GM12878 (cell line): ENCODE results near the gene SACM1L. TPM values are rescaled to one million over a fixed set of nuclear protein-coding genes. Genes with fewer than 3 reads are reported as not detected.

ENCODE experiments used
- ATAC-seq: fragments of 200-7000 bp; cut with Tn5 transposase; 3 replicates; pipeline ENCODE4 v1.9.1; 2020; ENCODE audit warnings: mild to moderate bottlenecking, moderate library complexity
- BruUV-seq: library from RNA; stranded (reverse); fragments of 400-500 nt; replicated peaks from 2 replicates; lab custom pipeline; 2021; lab: Mats Ljungman, UMichigan
- CTCF ChIA-PET: fragments of 300-600 bp; sonication (Branson Sonifier 250); formaldehyde crosslinking; extraction: SDS; loops from one replicate; lab custom pipeline; 2021; ENCODE audit warnings: inconsistent platforms; lab: Yijun Ruan, JAX
- POLR2A ChIA-PET: fragments of 350-600 bp; formaldehyde crosslinking; extraction: SDS; loops from one replicate; lab custom pipeline; 2021; ENCODE audit warnings: inconsistent platforms; lab: Charles Lee
- RAD21 ChIA-PET: fragments of 300-600 bp; sonication (Branson Sonifier 250); formaldehyde crosslinking; loops from one replicate; lab custom pipeline; 2023; ENCODE audit warnings: antibody characterized with exemption; ENCODE audit not compliant: unreplicated experiment; lab: Charles Lee
- SMC1A ChIA-PET: fragments of 300-600 bp; sonication (Branson Sonifier 250); formaldehyde crosslinking; loops from one replicate; lab custom pipeline; 2023; ENCODE audit not compliant: unreplicated experiment, uncharacterized antibody; lab: Charles Lee
- DNase-seq: peaks from one replicate; pipeline ENCODE4 v3.0.0-alpha.2; 2011; ENCODE audit warnings: low read depth, low spot score
- FAIRE-seq: peaks from 3 replicates; lab custom pipeline; 2011; peaks lifted over from hg19 to GRCh38; lab: Jason Lieb, UNC
- H2AFZ ChIP-seq: 2 replicates; pipeline ENCODE4 v1.6.0; 2011; ENCODE audit warnings: low read depth, low read length, control low read depth; ENCODE audit not compliant: control insufficient read depth
- H3K27ac ChIP-seq: 2 replicates; pipeline ENCODE4 v1.5.1; 2011; ENCODE audit warnings: control low read depth; ENCODE audit not compliant: control insufficient read depth, insufficient read depth
- H3K27me3 ChIP-seq, 2 experiments: replicated peaks in 1 of 2; 2 replicates each; pipeline versions ENCODE4 v1.6.0 to v1.6.1; 2011; ENCODE audit warnings: low read length in 1 of 2; ENCODE audit not compliant: control insufficient read depth in 2 of 2, insufficient read depth in 2 of 2
- H3K36me3 ChIP-seq, 2 experiments: 2 replicates each; pipeline ENCODE4 v1.5.1; 2011; ENCODE audit warnings: low read length in 1 of 2; ENCODE audit not compliant: control insufficient read depth in 2 of 2, insufficient read depth in 2 of 2
- H3K4me1 ChIP-seq: 2 replicates; pipeline ENCODE4 v1.6.1; 2011; ENCODE audit warnings: mild to moderate bottlenecking, low read length, moderate library complexity, mixed read lengths; ENCODE audit not compliant: control insufficient read depth, insufficient read depth
- H3K4me2 ChIP-seq: 2 replicates; pipeline ENCODE4 v1.6.0; 2011; ENCODE audit warnings: control low read depth; ENCODE audit not compliant: control insufficient read depth, insufficient read depth
- H3K4me3 ChIP-seq: fragments of 200-600 bp; sonication (generic); 2 replicates; pipeline ENCODE4 v1.5.1; 2016
- H3K79me2 ChIP-seq: 2 replicates; pipeline ENCODE4 v1.6.0; 2011; ENCODE audit warnings: low read length; ENCODE audit not compliant: control insufficient read depth, insufficient read depth
- H3K9ac ChIP-seq: 2 replicates; pipeline ENCODE4 v1.8.0; 2011; ENCODE audit warnings: low read length, control low read depth, mixed read lengths; ENCODE audit not compliant: control insufficient read depth, insufficient read depth
- H3K9me3 ChIP-seq: replicated peaks from 3 replicates; pipeline ENCODE4 v1.5.1; 2011; ENCODE audit warnings: mild to moderate bottlenecking, low read length; ENCODE audit not compliant: control insufficient read depth, insufficient read depth
- H4K20me1 ChIP-seq: 2 replicates; pipeline ENCODE4 v1.6.0; 2011; ENCODE audit not compliant: control insufficient read depth, insufficient read depth
- BRCA1 ChIP-seq: IDR thresholded peaks from 2 replicates; pipeline ENCODE4 v1.6.1; 2011; ENCODE audit warnings: low read depth, low read length, improper control_type of control experiment
- EGR1 ChIP-seq, 2 experiments: IDR thresholded peaks; 1 replicate in 1 of 2; 2 replicates in 1 of 2; pipeline ENCODE4 v1.6.1; 2011 to 2012; ENCODE audit warnings: low read depth in 2 of 2, low read length in 2 of 2, borderline replicate concordance in 1 of 2, mild to moderate bottlenecking in 1 of 2, moderate library complexity in 1 of 2
- GATAD2B ChIP-seq: fragments of 450-650 bp; conservative IDR thresholded peaks from 2 replicates; pipeline ENCODE4 v1.6.1; 2017; ENCODE audit warnings: low read depth, mild to moderate bottlenecking, moderate library complexity
- MXI1 ChIP-seq: fragments of 150-350 bp; IDR thresholded peaks from 2 replicates; pipeline ENCODE4 v1.6.1; 2011; ENCODE audit warnings: low read depth, mild to moderate bottlenecking, inconsistent platforms, low read length, improper control_type of control experiment
- MYC ChIP-seq: IDR thresholded peaks from 2 replicates; pipeline ENCODE4 v1.6.1; 2011; ENCODE audit warnings: mild to moderate bottlenecking, low read length, moderate library complexity, inconsistent platforms; ENCODE audit not compliant: insufficient read depth, insufficient replicate concordance, insufficient read length, severe bottlenecking
- PAX5 ChIP-seq: IDR thresholded peaks from 2 replicates; pipeline ENCODE4 v1.6.1; 2011; ENCODE audit warnings: low read depth, low read length, borderline replicate concordance
- POLR2AphosphoS2 ChIP-seq: IDR thresholded peaks from 2 replicates; pipeline ENCODE4 v1.6.1; 2011; ENCODE audit warnings: low read depth, mild to moderate bottlenecking, low read length, improper control_type of control experiment, moderate library complexity
- RBBP5 ChIP-seq: fragments of 200-600 bp; sonication (generic); conservative IDR thresholded peaks from 2 replicates; pipeline ENCODE4 v1.6.1; 2016
- SIN3A ChIP-seq: IDR thresholded peaks from 2 replicates; pipeline ENCODE4 v1.6.1; 2012; ENCODE audit warnings: low read depth, low read length, improper control_type of control experiment
- SPI1 ChIP-seq: IDR thresholded peaks from 2 replicates; pipeline ENCODE4 v1.6.1; 2011; ENCODE audit warnings: low read depth, mild to moderate bottlenecking, low read length, moderate library complexity, borderline replicate concordance; ENCODE audit not compliant: insufficient read depth
- TAF1 ChIP-seq: IDR thresholded peaks from 2 replicates; pipeline ENCODE4 v1.6.1; 2011; ENCODE audit warnings: mild to moderate bottlenecking, low read depth, low read length, borderline replicate concordance
- TBL1XR1 ChIP-seq: IDR thresholded peaks from 2 replicates; pipeline ENCODE4 v1.6.1; 2012; ENCODE audit warnings: low read depth, low read length, improper control_type of control experiment
- ZNF384 ChIP-seq: IDR thresholded peaks from 2 replicates; pipeline ENCODE4 v1.6.1; 2012; ENCODE audit warnings: low read depth, mild to moderate bottlenecking, low read length, improper control_type of control experiment, borderline replicate concordance
- WGBS: methylation state at CpG from one replicate; pipeline ENCODE4 v1.1.6; 2016; ENCODE audit warnings: low lambda C conversion rate; ENCODE audit not compliant: insufficient replicate concordance, insufficient coverage; ENCODE audit errors: missing lambda C conversion rate; 5-methylcytosine and 5-hydroxymethylcytosine counted together
- in situ Hi-C: fragments of 300-500 bp; cut with MboI; formaldehyde crosslinking; loops from 9 replicates; pipeline ENCODE4 v1.14.3; 2018; ENCODE audit warnings: mixed read lengths
- intact Hi-C: fragments of 100-400 bp; cut with micrococcal nuclease; formaldehyde crosslinking; loops from one replicate; pipeline ENCODE4 v1.14.2; 2022; ENCODE audit not compliant: unreplicated experiment
- polyA plus RNA-seq, 11 experiments: library from polyadenylated mRNA; depleted of rRNA in 4 of 11; unstranded in 6 of 11; stranded (reverse) in 5 of 11; fragments of >200 nt; fragmentation: Nextera tagmentation in 4 of 11; fragmentation: Illumina TruSeq in 1 of 11; extraction: Ambion mirVana in 4 of 11; extraction: Trizol in 1 of 11; gene quantifications; 1 replicate in 1 of 11; 2 replicates in 10 of 11; pipeline versions ENCODE4 v1.2.1 to v1.2.3, GENCODE V29; 2011 to 2016; ENCODE audit warnings: inconsistent platforms in 2 of 11, missing spikeins in 2 of 11, low read depth in 1 of 11
- total RNA-seq, 4 experiments: library from RNA; depleted of rRNA in 3 of 4; stranded (reverse); fragments of >200 nt in 3 of 4; fragmentation: Illumina TruSeq in 1 of 4; extraction: Trizol in 1 of 4; gene quantifications; 2 replicates each; pipeline versions ENCODE4 v1.2.1 to v1.2.3, GENCODE V29; 2013 to 2021
- TF ChIP-seq, protein P1 (sequence below): IDR thresholded peaks from 2 replicates; pipeline ENCODE4 v1.6.1; 2012; ENCODE audit warnings: mild to moderate bottlenecking, low read depth, low read length
- TF ChIP-seq, protein P2 (sequence below): IDR thresholded peaks from 2 replicates; pipeline ENCODE4 v1.6.1; 2012; ENCODE audit warnings: low read depth, low read length, improper control_type of control experiment
- TF ChIP-seq, protein P3 (sequence below): fragments of 450-650 bp; formaldehyde crosslinking; IDR thresholded peaks from 2 replicates; pipeline ENCODE4 v1.4.0; 2022; ENCODE audit warnings: mild to moderate bottlenecking, moderate library complexity

The SACM1L gene
- total and polyA plus RNA-seq, 10 of the 15 experiments (the other 5 are each of a cell fraction or from before 2014, with no cell fraction given): 16.5 to 48.3 (median 28.9) TPM

GRCh38 chr3:45754461-45754860 is 65.3 kb downstream of the SACM1L start (continued):
- TF ChIP-seq, protein P1, sequence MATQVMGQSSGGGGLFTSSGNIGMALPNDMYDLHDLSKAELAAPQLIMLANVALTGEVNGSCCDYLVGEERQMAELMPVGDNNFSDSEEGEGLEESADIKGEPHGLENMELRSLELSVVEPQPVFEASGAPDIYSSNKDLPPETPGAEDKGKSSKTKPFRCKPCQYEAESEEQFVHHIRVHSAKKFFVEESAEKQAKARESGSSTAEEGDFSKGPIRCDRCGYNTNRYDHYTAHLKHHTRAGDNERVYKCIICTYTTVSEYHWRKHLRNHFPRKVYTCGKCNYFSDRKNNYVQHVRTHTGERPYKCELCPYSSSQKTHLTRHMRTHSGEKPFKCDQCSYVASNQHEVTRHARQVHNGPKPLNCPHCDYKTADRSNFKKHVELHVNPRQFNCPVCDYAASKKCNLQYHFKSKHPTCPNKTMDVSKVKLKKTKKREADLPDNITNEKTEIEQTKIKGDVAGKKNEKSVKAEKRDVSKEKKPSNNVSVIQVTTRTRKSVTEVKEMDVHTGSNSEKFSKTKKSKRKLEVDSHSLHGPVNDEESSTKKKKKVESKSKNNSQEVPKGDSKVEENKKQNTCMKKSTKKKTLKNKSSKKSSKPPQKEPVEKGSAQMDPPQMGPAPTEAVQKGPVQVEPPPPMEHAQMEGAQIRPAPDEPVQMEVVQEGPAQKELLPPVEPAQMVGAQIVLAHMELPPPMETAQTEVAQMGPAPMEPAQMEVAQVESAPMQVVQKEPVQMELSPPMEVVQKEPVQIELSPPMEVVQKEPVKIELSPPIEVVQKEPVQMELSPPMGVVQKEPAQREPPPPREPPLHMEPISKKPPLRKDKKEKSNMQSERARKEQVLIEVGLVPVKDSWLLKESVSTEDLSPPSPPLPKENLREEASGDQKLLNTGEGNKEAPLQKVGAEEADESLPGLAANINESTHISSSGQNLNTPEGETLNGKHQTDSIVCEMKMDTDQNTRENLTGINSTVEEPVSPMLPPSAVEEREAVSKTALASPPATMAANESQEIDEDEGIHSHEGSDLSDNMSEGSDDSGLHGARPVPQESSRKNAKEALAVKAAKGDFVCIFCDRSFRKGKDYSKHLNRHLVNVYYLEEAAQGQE: no peak
- TF ChIP-seq POLR2AphosphoS2 (no peak), TBL1XR1 (no peak), EGR1 (IDR thresholded peaks at IDR 0.05; ENCODE audit: borderline replicate concordance in 1 of 2, low read depth in 2 of 2, low read length in 2 of 2) (no peak)
- TF ChIP-seq, protein P2, sequence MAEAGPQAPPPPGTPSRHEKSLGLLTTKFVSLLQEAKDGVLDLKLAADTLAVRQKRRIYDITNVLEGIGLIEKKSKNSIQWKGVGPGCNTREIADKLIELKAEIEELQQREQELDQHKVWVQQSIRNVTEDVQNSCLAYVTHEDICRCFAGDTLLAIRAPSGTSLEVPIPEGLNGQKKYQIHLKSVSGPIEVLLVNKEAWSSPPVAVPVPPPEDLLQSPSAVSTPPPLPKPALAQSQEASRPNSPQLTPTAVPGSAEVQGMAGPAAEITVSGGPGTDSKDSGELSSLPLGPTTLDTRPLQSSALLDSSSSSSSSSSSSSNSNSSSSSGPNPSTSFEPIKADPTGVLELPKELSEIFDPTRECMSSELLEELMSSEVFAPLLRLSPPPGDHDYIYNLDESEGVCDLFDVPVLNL: no peak

- H3K27ac ChIP-seq: no peak overlapping the region
- no peaks in the 10 kb centered on the region for H3K79me2 ChIP-seq
- CTCF ChIA-PET: no interaction called here
- 46% methylated on average over 6 of the region's 6 CpGs for WGBS
- POLR2A ChIA-PET: no interaction called here
- H3K4me2 ChIP-seq: no peak overlapping the region
- in situ Hi-C loops (loop anchor here (10.0 kb wide), 1 partner anchor 309 kb away; no protein-coding TSS in a partner anchor), intact Hi-C loops (no loop called here)
- BruUV-seq: no TSS peak
- H3K36me3 ChIP-seq: no peaks in the 10 kb centered on the region; a peak in 1 of 4 replicates
- SMC1A ChIA-PET: interaction anchor here (1.8 kb wide), 1 partner anchor 322 kb away, joined by 4 read pairs; no protein-coding TSS in a partner anchor
- H3K27me3 ChIP-seq: no peaks in the 10 kb centered on the region
- ATAC-seq (no peak), DNase-seq (no peak), FAIRE-seq (no peak)
- no peak overlapping the region for H3K9ac ChIP-seq
- no peaks in the 10 kb centered on the region for H3K4me1 ChIP-seq
- RAD21 ChIA-PET: interaction anchor here (0.8 to 1.2 kb wide), 2 partner anchors 13 to 173 kb away, joined by 3 read pairs; no protein-coding TSS in a partner anchor
- no peaks in the 10 kb centered on the region for H4K20me1 ChIP-seq
- no peak overlapping the region for H2AFZ ChIP-seq
- no peak overlapping the region for H3K4me3 ChIP-seq
- no peaks in the 10 kb centered on the region for H3K9me3 ChIP-seq
- TF ChIP-seq RBBP5 (no peak), MYC (no peak), PAX5 (no peak), SPI1 (no peak), MXI1 (no peak), BRCA1 (no peak), TAF1 (no peak), ZNF384 (no peak), SIN3A (no peak), GATAD2B (no peak)
- TF ChIP-seq, protein P3, sequence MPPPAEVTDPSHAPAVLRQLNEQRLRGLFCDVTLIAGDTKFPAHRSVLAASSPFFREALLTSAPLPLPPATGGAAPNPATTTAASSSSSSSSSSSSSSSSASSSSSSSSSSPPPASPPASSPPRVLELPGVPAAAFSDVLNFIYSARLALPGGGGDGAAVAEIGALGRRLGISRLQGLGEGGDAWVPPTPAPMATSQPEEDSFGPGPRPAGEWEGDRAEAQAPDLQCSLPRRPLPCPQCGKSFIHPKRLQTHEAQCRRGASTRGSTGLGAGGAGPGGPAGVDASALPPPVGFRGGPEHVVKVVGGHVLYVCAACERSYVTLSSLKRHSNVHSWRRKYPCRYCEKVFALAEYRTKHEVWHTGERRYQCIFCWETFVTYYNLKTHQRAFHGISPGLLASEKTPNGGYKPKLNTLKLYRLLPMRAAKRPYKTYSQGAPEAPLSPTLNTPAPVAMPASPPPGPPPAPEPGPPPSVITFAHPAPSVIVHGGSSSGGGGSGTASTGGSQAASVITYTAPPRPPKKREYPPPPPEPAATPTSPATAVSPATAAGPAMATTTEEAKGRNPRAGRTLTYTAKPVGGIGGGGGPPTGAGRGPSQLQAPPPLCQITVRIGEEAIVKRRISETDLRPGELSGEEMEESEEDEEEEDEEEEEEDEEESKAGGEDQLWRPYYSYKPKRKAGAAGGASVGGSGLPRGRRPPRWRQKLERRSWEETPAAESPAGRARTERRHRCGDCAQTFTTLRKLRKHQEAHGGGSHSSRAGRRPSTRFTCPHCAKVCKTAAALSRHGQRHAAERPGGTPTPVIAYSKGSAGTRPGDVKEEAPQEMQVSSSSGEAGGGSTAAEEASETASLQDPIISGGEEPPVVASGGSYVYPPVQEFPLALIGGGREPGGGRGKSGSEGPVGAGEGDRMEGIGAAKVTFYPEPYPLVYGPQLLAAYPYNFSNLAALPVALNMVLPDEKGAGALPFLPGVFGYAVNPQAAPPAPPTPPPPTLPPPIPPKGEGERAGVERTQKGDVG (CRISPR knock-in tag): no peak
Observed at GRCh38 chr3:45756055-45756454, 66.9 kb downstream of the SACM1L start.
